ENCODE results near the gene ATP10B. TPM values are rescaled to one million over a fixed set of nuclear protein-coding genes. Genes with fewer than 3 reads are reported as not detected.

The ATP10B gene
- total RNA-seq, 1 experiment from 2014 or later = 0.11 TPM

- no peak for DNase-seq (ENCODE audit: low spot score)
- H3K27ac Mint-ChIP-seq = no peak overlapping the region
- no peaks in the 10 kb centered on the region for H3K27me3 Mint-ChIP-seq (ENCODE audit: low read depth)
- CTCF ChIA-PET = no interaction called here
- no peak for ATAC-seq
- POLR2A ChIA-PET = no interaction called here
- no peak overlapping the region for H3K4me3 Mint-ChIP-seq
- H3K9me3 Mint-ChIP-seq = no peaks in the 10 kb centered on the region
- H3K4me1 Mint-ChIP-seq = peaks cover 13% of the 10 kb centered on the region
- no peak for TF ChIP-seq IRF2 (CRISPR knock-in tag; IDR thresholded peaks at IDR 0.05; ENCODE audit: borderline replicate concordance, low read depth)
- TF ChIP-seq GRHL2 (CRISPR knock-in tag; IDR thresholded peaks at IDR 0.05; ENCODE audit: insufficient replicate concordance, severe bottlenecking) = no peak
- TF ChIP-seq ERG (CRISPR knock-in tag; IDR thresholded peaks at IDR 0.05) = no peak
- TF ChIP-seq AR (CRISPR knock-in tag; IDR thresholded peaks at IDR 0.05) = no peak
- no peak for TF ChIP-seq ZNF425 (CRISPR knock-in tag; conservative IDR thresholded peaks at IDR 0.05)
- TF ChIP-seq ZBTB43 (CRISPR knock-in tag; IDR thresholded peaks at IDR 0.05) = no peak
- TF ChIP-seq HMGA2 (CRISPR knock-in tag; IDR thresholded peaks at IDR 0.05) = no peak
- TF ChIP-seq PRRX2 (CRISPR knock-in tag; IDR thresholded peaks at IDR 0.05) = no peak
- TF ChIP-seq JAZF1 (CRISPR knock-in tag; IDR thresholded peaks at IDR 0.05) = no peak
- no peak for TF ChIP-seq ZNF219 (CRISPR knock-in tag; IDR thresholded peaks at IDR 0.05; ENCODE audit: borderline replicate concordance)
- TF ChIP-seq FOXJ3 (CRISPR knock-in tag; IDR thresholded peaks at IDR 0.05; ENCODE audit: borderline replicate concordance) = no peak
- TF ChIP-seq OVOL2 (CRISPR knock-in tag; IDR thresholded peaks at IDR 0.05; ENCODE audit: borderline replicate concordance) = no peak
- TF ChIP-seq NFYB (CRISPR knock-in tag; conservative IDR thresholded peaks at IDR 0.05; ENCODE audit: low read depth) = no peak
- TF ChIP-seq USF2 (CRISPR knock-in tag; IDR thresholded peaks at IDR 0.05) = no peak
- TF ChIP-seq HMGXB4 (CRISPR knock-in tag; IDR thresholded peaks at IDR 0.05) = no peak
- TF ChIP-seq CTCF (IDR thresholded peaks at IDR 0.05) = no peak
- no peak for TF ChIP-seq ATF3 (CRISPR knock-in tag; conservative IDR thresholded peaks at IDR 0.05)
- no peak for TF ChIP-seq ZNF232 (CRISPR knock-in tag; IDR thresholded peaks at IDR 0.05)
- TF ChIP-seq ZNF416 (CRISPR knock-in tag; IDR thresholded peaks at IDR 0.05) = no peak
- H3K36me3 Mint-ChIP-seq = no peaks in the 10 kb centered on the region
Observed at GRCh38 chr5:160520609-160521391, 331.2 kb downstream of the ATP10B start.

Measured in WTC11 (cell line).